K562 (cell line): ENCODE measurements around the gene IGSF21. TPM values are rescaled to one million over a fixed set of nuclear protein-coding genes. Genes with fewer than 3 reads are reported as not detected.

Source experiments
- ELF2 ChIP-seq: fragments of 250-450 bp; sonication (Bioruptor Pico); IDR thresholded peaks from 2 replicates; pipeline ENCODE4 v1.5.0; 2021; ENCODE audit warnings: mild to moderate bottlenecking
- HEY1 ChIP-seq: fragments of 250-450 bp; sonication (Bioruptor Pico); IDR thresholded peaks from 2 replicates; pipeline ENCODE4 v1.5.0; 2020; ENCODE audit warnings: mild to moderate bottlenecking, moderate library complexity, borderline replicate concordance
- HIVEP1 ChIP-seq: fragments of 250-450 bp; sonication (Bioruptor Pico); IDR thresholded peaks from 2 replicates; pipeline ENCODE4 v1.4.0; 2020; ENCODE audit warnings: mild to moderate bottlenecking
- HSF4 ChIP-seq: fragments of 250-450 bp; sonication (Bioruptor Pico); IDR thresholded peaks from 2 replicates; pipeline ENCODE4 v2.1.2; 2022; ENCODE audit warnings: mild to moderate bottlenecking, moderate library complexity, borderline replicate concordance
- IFI16 ChIP-seq: fragments of 250-450 bp; sonication (Bioruptor Pico); IDR thresholded peaks from 2 replicates; pipeline ENCODE4 v2.1.2; 2022; ENCODE audit warnings: mild to moderate bottlenecking, inconsistent platforms
- KAT2B ChIP-seq: IDR thresholded peaks from one replicate; pipeline ENCODE4 v1.6.1; 2012; ENCODE audit warnings: low read depth, mild to moderate bottlenecking, control low read depth, inconsistent platforms, low read length, moderate library complexity
- NFXL1 ChIP-seq: fragments of 450-650 bp; formaldehyde crosslinking; IDR thresholded peaks from 2 replicates; pipeline ENCODE4 v1.4.0; 2021; ENCODE audit warnings: mild to moderate bottlenecking
- NR4A1 ChIP-seq, 2 experiments: fragments of 250-450 bp in 1 of 2; fragments of 450-650 bp in 1 of 2; sonication (Bioruptor Pico) in 1 of 2; IDR thresholded peaks; 2 replicates each; pipeline versions ENCODE4 v1.4.0 to v1.6.1; 2016 to 2020; ENCODE audit warnings: mild to moderate bottlenecking in 2 of 2, missing compliant biosample characterization in 1 of 2, missing genetic modification characterization in 1 of 2, moderate library complexity in 1 of 2
- SAP30 ChIP-seq: fragments of 200-600 bp; sonication (generic); IDR thresholded peaks from 2 replicates; pipeline ENCODE4 v1.6.1; 2012; ENCODE audit warnings: borderline replicate concordance, low read depth, mild to moderate bottlenecking, moderate library complexity, low read length, control low read depth, inconsistent platforms; ENCODE audit not compliant: insufficient read depth, poor library complexity, severe bottlenecking
- SNRNP70 ChIP-seq: fragments of 200-400 bp; formaldehyde crosslinking; optimal IDR thresholded peaks from 2 replicates; pipeline ENCODE3; 2017; ENCODE audit warnings: low read depth, low read length
- ZNF124 ChIP-seq: sonication (generic); formaldehyde crosslinking; IDR thresholded peaks from 2 replicates; pipeline ENCODE4 v1.8.1; 2022; ENCODE audit warnings: missing genetic modification reagents
- ZNF133 ChIP-seq: fragments of 250-450 bp; sonication (Bioruptor Pico); IDR thresholded peaks from 2 replicates; pipeline ENCODE4 v1.4.0; 2020; ENCODE audit warnings: mild to moderate bottlenecking
- ZNF217 ChIP-seq: sonication (generic); formaldehyde crosslinking; IDR thresholded peaks from 2 replicates; pipeline ENCODE4 v1.8.0; 2022; ENCODE audit warnings: mild to moderate bottlenecking, missing genetic modification reagents
- ZNF311 ChIP-seq: fragments of 250-450 bp; sonication (Bioruptor Pico); IDR thresholded peaks from 2 replicates; pipeline ENCODE4 v1.4.0; 2020; ENCODE audit warnings: mild to moderate bottlenecking, moderate library complexity
- ZNF444 ChIP-seq: fragments of 250-450 bp; sonication (Bioruptor Pico); IDR thresholded peaks from 2 replicates; pipeline ENCODE4 v1.4.0; 2020; ENCODE audit warnings: mild to moderate bottlenecking, moderate library complexity
- polyA plus RNA-seq, 8 experiments: library from polyadenylated mRNA; depleted of rRNA in 4 of 8; stranded (reverse) in 5 of 8; unstranded in 3 of 8; fragments of >200 nt; fragmentation: Nextera tagmentation in 2 of 8; fragmentation: Illumina TruSeq in 1 of 8; extraction: Ambion mirVana in 2 of 8; extraction: Trizol in 1 of 8; gene quantifications; 2 replicates each; pipeline versions ENCODE4 v1.2.1 to v1.2.3, GENCODE V29; 2011 to 2014; ENCODE audit warnings: inconsistent platforms in 1 of 8, missing spikeins in 1 of 8
- total RNA-seq, 7 experiments: library from RNA; depleted of rRNA in 6 of 7; stranded (reverse); fragments of >200 nt in 6 of 7; fragmentation: Illumina TruSeq in 2 of 7; extraction: Trizol in 2 of 7; gene quantifications; 2 replicates each; pipeline versions ENCODE4 v1.2.1 to v1.2.3, GENCODE V29; 2011 to 2021; ENCODE audit warnings: low replicate concordance in 1 of 7
- TF ChIP-seq, protein P1 (sequence below): fragments of 250-450 bp; sonication (Bioruptor Pico); IDR thresholded peaks from 2 replicates; pipeline ENCODE4 v1.8.0; 2021; ENCODE audit warnings: borderline replicate concordance, mild to moderate bottlenecking, moderate library complexity; ENCODE audit not compliant: poor library complexity, severe bottlenecking
- TF ChIP-seq, protein P2 (sequence below), 3 experiments: fragments of 200-800 bp in 1 of 3; sonication (Bioruptor generic) in 1 of 3; sonication (generic) in 1 of 3; formaldehyde crosslinking in 1 of 3; IDR thresholded peaks; 2 replicates each; pipeline versions ENCODE4 v1.6.1 to v1.8.0; 2016 to 2022; ENCODE audit warnings: mild to moderate bottlenecking in 2 of 3, missing compliant biosample characterization in 2 of 3, missing genetic modification characterization in 2 of 3, missing genetic modification reagents in 1 of 3
- TF ChIP-seq, protein P3 (sequence below): fragments of 450-650 bp; formaldehyde crosslinking; IDR thresholded peaks from 2 replicates; pipeline ENCODE4 v1.4.0; 2020; ENCODE audit warnings: mild to moderate bottlenecking
- TF ChIP-seq, protein P4 (sequence below): fragments of 250-450 bp; sonication (Bioruptor Pico); IDR thresholded peaks from 2 replicates; pipeline ENCODE4 v1.5.0; 2021
- TF ChIP-seq, protein P5 (sequence below): fragments of 450-650 bp; formaldehyde crosslinking; IDR thresholded peaks from 2 replicates; pipeline ENCODE4 v1.4.0; 2022; ENCODE audit warnings: missing genetic modification characterization
- TF ChIP-seq, protein P6 (sequence below): fragments of 450-650 bp; formaldehyde crosslinking; IDR thresholded peaks from 2 replicates; pipeline ENCODE4 v1.4.0; 2020; ENCODE audit warnings: mild to moderate bottlenecking, mixed read lengths

The IGSF21 gene
- total and polyA plus RNA-seq, 9 of the 15 experiments (the other 6 are each of a cell fraction or from before 2014, with no cell fraction given) = not detected

DNA sequence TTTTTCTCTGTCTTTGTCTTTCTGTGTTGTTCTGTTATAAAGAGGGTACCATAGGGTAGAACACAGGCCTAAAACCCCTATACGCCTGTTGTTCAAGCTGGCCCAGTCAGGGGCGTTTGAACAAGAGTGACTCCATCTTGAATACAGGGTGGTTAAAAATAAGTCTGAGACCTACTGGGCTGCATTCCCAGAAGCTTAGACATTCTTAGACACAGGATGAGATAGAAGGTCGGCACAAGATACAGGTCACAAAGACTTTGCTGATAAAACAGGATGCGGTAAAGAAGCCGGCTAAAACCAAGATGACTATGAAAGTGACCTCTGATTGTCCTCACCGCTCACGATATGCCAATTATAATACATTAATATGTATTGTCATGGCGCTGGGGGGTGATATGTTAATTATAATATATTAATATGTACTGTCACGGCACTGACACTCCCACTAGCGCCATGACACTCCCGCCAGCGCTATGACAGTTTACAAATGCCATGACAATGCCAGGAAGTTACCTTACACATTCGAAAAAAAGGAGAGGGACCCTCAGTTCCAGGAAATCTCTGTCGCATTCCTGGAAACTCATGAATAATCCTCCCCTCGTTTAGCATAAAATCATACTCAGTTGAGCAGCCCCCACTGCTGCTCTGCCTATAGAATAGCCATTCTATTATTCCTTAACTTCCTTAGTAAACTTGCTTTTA, 314.6 kb downstream of the IGSF21 start (continued):
- TF ChIP-seq, protein P1, sequence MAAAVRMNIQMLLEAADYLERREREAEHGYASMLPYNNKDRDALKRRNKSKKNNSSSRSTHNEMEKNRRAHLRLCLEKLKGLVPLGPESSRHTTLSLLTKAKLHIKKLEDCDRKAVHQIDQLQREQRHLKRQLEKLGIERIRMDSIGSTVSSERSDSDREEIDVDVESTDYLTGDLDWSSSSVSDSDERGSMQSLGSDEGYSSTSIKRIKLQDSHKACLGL (CRISPR knock-in tag) = peak; percentile 77
- TF ChIP-seq ZNF217 = no peak
- TF ChIP-seq NFXL1 (CRISPR knock-in tag) = peak; percentile 100
- TF ChIP-seq, protein P2, sequence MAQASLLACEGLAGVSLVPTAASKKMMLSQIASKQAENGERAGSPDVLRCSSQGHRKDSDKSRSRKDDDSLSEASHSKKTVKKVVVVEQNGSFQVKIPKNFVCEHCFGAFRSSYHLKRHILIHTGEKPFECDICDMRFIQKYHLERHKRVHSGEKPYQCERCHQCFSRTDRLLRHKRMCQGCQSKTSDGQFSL (CRISPR knock-in tag; IDR thresholded peaks at IDR 0.05) = no peak
- TF ChIP-seq, protein P2 (tag; IDR thresholded peaks at IDR 0.05) = peak in 1 of 2 experiments; percentile 99; a peak in 2 of 4 replicates
- peak; percentile 100 for TF ChIP-seq ZNF311 (CRISPR knock-in tag)
- TF ChIP-seq, protein P3, sequence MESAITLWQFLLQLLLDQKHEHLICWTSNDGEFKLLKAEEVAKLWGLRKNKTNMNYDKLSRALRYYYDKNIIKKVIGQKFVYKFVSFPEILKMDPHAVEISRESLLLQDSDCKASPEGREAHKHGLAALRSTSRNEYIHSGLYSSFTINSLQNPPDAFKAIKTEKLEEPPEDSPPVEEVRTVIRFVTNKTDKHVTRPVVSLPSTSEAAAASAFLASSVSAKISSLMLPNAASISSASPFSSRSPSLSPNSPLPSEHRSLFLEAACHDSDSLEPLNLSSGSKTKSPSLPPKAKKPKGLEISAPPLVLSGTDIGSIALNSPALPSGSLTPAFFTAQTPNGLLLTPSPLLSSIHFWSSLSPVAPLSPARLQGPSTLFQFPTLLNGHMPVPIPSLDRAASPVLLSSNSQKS (CRISPR knock-in tag) = peak; percentile 100
- TF ChIP-seq IFI16 (CRISPR knock-in tag) = peak; percentile 98
- TF ChIP-seq ZNF124 (CRISPR knock-in tag) = no peak
- peak; percentile 100 for TF ChIP-seq NR4A1 (CRISPR knock-in tag; IDR thresholded peaks at IDR 0.05)
- TF ChIP-seq NR4A1 (tag; IDR thresholded peaks at IDR 0.05) = peak; percentile 100
- peak; percentile 100 for TF ChIP-seq HIVEP1 (CRISPR knock-in tag)
- no peak for TF ChIP-seq SNRNP70
- peak; percentile 99 for TF ChIP-seq ELF2 (CRISPR knock-in tag)
- TF ChIP-seq KAT2B = no peak
- TF ChIP-seq ZNF133 (CRISPR knock-in tag) = peak; percentile 99
- peak; percentile 99 for TF ChIP-seq HSF4 (CRISPR knock-in tag)
- no peak for TF ChIP-seq SAP30
- TF ChIP-seq, protein P4, sequence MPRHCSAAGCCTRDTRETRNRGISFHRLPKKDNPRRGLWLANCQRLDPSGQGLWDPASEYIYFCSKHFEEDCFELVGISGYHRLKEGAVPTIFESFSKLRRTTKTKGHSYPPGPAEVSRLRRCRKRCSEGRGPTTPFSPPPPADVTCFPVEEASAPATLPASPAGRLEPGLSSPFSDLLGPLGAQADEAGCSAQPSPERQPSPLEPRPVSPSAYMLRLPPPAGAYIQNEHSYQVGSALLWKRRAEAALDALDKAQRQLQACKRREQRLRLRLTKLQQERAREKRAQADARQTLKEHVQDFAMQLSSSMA (CRISPR knock-in tag) = peak; percentile 97
- peak; percentile 100 for TF ChIP-seq ZNF444 (CRISPR knock-in tag)
- peak; percentile 100 for TF ChIP-seq HEY1 (CRISPR knock-in tag)
- TF ChIP-seq, protein P5, sequence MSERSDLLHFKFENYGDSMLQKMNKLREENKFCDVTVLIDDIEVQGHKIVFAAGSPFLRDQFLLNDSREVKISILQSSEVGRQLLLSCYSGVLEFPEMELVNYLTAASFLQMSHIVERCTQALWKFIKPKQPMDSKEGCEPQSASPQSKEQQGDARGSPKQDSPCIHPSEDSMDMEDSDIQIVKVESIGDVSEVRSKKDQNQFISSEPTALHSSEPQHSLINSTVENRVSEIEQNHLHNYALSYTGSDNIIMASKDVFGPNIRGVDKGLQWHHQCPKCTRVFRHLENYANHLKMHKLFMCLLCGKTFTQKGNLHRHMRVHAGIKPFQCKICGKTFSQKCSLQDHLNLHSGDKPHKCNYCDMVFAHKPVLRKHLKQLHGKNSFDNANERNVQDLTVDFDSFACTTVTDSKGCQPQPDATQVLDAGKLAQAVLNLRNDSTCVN = peak; percentile 99
- TF ChIP-seq, protein P6, sequence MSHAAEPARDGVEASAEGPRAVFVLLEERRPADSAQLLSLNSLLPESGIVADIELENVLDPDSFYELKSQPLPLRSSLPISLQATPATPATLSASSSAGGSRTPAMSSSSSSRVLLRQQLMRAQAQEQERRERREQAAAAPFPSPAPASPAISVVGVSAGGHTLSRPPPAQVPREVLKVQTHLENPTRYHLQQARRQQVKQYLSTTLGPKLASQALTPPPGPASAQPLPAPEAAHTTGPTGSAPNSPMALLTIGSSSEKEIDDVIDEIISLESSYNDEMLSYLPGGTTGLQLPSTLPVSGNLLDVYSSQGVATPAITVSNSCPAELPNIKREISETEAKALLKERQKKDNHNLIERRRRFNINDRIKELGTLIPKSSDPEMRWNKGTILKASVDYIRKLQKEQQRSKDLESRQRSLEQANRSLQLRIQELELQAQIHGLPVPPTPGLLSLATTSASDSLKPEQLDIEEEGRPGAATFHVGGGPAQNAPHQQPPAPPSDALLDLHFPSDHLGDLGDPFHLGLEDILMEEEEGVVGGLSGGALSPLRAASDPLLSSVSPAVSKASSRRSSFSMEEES (CRISPR knock-in tag) = peak; percentile 95
